ENCODE measurements around the gene FBLN1. TPM values are rescaled to one million over a fixed set of nuclear protein-coding genes. Genes with fewer than 3 reads are reported as not detected.

Gene FBLN1
- total RNA-seq, 1 donor from 2014 or later = 271 TPM

- DNase-seq (ENCODE audit: extremely low spot score, unreplicated experiment) = no peak
- no peaks in the 10 kb centered on the region for H3K9me3 Mint-ChIP-seq
- no peak overlapping the region for H3K27ac Mint-ChIP-seq
- H3K4me1 Mint-ChIP-seq (ENCODE audit: unreplicated experiment) = peaks cover 40% of the 10 kb centered on the region
- no peak overlapping the region for H3K4me3 Mint-ChIP-seq
- TF ChIP-seq CTCF (conservative IDR thresholded peaks at IDR 0.05) = no peak
- no peaks in the 10 kb centered on the region for H3K36me3 Mint-ChIP-seq
- H3K27me3 Mint-ChIP-seq = no peaks in the 10 kb centered on the region
These were observed 25.1 kb upstream of the FBLN1 start for GRCh38 chr22:45477366-45478107.

- no peaks in the 10 kb centered on the region for H3K9me3 Mint-ChIP-seq
- H3K4me3 Mint-ChIP-seq = no peak overlapping the region
- H3K36me3 Mint-ChIP-seq = no peaks in the 10 kb centered on the region
- H3K27ac Mint-ChIP-seq = no peak overlapping the region
- no peak for DNase-seq (ENCODE audit: extremely low spot score, unreplicated experiment)
- no peaks in the 10 kb centered on the region for H3K27me3 Mint-ChIP-seq
- peaks cover 40% of the 10 kb centered on the region for H3K4me1 Mint-ChIP-seq (ENCODE audit: unreplicated experiment)
- TF ChIP-seq CTCF (conservative IDR thresholded peaks at IDR 0.05) = no peak
These were observed 24.4 kb upstream of the FBLN1 start for GRCh38 chr22:45478108-45478771.

- no peak overlapping the region for H3K27ac Mint-ChIP-seq
- H3K36me3 Mint-ChIP-seq = no peaks in the 10 kb centered on the region
- no peak for DNase-seq (ENCODE audit: extremely low spot score, unreplicated experiment)
- H3K4me1 Mint-ChIP-seq (ENCODE audit: unreplicated experiment) = peaks cover 35% of the 10 kb centered on the region
- no peak for TF ChIP-seq CTCF (conservative IDR thresholded peaks at IDR 0.05)
- no peak overlapping the region for H3K4me3 Mint-ChIP-seq
- H3K27me3 Mint-ChIP-seq = no peaks in the 10 kb centered on the region
- peaks cover 5% of the 10 kb centered on the region for H3K9me3 Mint-ChIP-seq
These were observed 22.0 kb upstream of the FBLN1 start for GRCh38 chr22:45480717-45481116.

GRCh38 chr22:45481661-45482060 lies 21.0 kb upstream of the FBLN1 start:
- peaks cover 33% of the 10 kb centered on the region for H3K4me1 Mint-ChIP-seq (ENCODE audit: unreplicated experiment)
- no peak overlapping the region for H3K27ac Mint-ChIP-seq
- TF ChIP-seq CTCF (conservative IDR thresholded peaks at IDR 0.05) = no peak
- no peaks in the 10 kb centered on the region for H3K36me3 Mint-ChIP-seq
- no peak overlapping the region for H3K4me3 Mint-ChIP-seq
- H3K9me3 Mint-ChIP-seq = peaks cover 5% of the 10 kb centered on the region
- H3K27me3 Mint-ChIP-seq = no peaks in the 10 kb centered on the region
- no peak for DNase-seq (ENCODE audit: extremely low spot score, unreplicated experiment)

- Mint-ChIP-seq H3K9me3 (peaks cover 5% of the 10 kb centered on the region), H3K36me3 (no peaks in the 10 kb centered on the region), H3K27me3 (no peaks in the 10 kb centered on the region), H3K27ac (peak overlapping the region; percentile 31), H3K4me1 (ENCODE audit: unreplicated experiment) (peaks cover 28% of the 10 kb centered on the region), H3K4me3 (no peak overlapping the region)
- DNase-seq (ENCODE audit: extremely low spot score, unreplicated experiment) = no peak
- TF ChIP-seq CTCF (conservative IDR thresholded peaks at IDR 0.05) = no peak
These were observed 20.5 kb upstream of the FBLN1 start for GRCh38 chr22:45482169-45482568.

Data from type B pancreatic cell (in vitro differentiated cells).